Stimulated activated naive CD4-positive, alpha-beta T cell treated with Interleukin-2 at 50 U/mL for 16 hours (primary cell): ENCODE measurements around the gene DCAF7.

Source experiments
- DNase-seq: peaks from one replicate; lab custom pipeline; 2025; lab: John Stamatoyannopoulos, UW

The DCAF7 gene

DNA sequence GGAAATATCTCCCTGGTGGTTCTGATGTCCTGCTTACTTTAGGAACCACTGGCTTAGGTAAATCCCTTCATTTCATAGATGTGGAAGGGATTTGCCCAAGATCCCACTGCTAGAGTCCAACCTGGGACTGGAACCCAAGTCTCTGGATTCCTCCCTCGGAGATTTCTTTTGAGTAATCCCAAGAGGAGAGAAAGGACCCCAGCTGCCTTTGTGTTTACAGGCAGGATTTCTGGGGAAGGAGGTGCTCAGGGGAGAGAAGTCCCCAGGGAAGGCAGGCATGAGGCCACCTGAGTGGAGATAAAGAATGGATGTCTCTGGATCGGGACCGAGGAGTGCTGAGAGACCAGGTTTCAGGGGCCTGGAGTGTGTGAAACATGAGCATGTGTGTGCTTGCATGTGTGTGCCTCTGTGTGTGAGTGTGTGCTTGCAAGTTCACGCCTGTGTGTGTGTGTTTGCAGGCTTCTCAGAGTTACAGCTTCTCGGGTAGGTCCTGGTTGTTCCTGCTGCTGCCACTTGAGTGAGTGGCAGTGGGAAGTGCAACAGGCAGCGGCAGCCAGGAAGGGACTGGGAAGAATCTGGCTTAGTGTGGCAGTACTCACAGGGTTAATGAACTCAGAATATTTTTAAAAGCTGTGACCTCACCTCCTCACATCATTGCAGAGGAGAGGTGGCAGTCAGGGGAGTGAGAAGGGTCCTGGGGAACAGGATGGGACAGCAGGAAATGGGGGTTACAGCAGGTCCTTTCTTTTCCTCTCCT is 24.9 kb upstream of the DCAF7 start:
- DNase-seq, result no peak

DNA sequence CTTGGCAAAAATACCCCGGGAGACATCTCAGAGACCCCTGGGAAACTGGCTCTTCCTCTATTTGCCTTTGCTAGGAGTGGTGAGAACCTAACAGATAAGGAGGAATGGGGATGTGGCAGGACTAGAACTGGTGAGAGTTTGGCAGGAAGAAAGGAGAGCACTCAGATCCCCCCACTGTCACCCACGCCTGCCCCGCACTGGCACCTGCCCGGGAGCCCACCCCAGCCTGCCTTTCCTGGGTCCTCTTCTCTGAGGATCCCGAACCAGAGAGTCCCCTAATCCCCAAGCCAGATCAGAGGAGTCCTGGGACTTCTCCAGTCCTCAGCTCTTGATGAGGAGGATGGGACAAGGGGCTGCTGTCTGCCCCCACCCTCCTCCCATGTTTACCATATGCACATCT is 23.4 kb upstream of the DCAF7 start:
- no peak for DNase-seq

DNA sequence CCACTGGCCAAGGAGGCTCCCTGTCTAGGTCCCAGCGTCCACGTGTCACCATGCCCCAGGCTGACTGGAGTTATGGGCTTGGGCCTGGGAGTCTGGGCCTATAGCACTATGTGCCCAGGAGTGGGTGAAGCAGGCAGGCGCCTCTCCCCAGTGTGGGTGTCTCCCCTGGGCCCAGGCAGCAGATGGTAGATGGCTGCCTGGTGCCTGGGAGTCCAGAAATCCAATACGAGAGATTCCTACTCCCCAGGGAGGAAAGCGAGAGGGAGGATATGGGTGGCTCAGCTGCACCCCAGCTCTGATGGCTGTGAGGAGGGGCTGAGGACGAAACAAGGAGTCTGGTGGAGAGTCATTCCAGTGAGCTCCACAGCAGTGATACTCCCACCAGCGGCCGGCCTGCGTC is 22.1 kb upstream of the DCAF7 start:
- no peak for DNase-seq

DNA sequence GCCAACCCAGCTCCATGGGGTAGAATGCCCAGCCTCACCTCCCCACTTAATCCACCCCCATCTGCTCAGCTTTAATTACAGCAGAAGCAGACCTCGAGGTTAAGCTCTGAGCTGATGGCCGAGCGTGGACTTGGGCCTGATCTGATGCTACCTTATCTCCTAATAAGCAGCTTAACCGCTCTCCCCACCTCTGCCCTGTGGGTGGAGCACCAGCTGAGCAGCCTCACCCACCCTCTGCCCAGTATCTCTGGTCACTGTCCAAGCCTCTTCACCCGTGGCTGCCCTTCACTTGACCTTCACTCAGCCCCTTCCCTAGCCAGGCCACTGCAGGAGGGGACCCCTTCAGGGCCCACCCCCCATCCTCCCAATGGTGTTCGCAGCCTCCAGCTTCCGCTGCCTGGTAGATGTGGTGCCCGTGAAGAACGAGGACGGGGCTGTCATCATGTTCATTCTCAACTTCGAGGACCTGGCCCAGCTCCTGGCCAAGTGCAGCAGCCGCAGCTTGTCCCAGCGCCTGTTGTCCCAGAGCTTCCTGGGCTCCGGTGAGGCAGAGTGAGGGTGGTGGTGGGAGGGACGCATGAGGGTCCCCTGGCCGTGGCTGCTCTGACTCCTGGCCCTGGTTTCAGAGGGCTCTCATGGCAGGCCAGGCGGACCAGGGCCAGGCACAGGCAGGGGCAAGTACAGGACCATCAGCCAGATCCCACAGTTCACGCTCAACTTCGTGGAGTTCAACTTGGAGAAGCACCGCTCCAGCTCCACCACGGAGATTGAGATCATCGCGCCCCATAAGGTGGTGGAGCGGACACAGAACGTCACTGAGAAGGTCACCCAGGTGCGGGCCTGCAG is 20.3 kb upstream of the DCAF7 start:
- no peak for DNase-seq

DNA sequence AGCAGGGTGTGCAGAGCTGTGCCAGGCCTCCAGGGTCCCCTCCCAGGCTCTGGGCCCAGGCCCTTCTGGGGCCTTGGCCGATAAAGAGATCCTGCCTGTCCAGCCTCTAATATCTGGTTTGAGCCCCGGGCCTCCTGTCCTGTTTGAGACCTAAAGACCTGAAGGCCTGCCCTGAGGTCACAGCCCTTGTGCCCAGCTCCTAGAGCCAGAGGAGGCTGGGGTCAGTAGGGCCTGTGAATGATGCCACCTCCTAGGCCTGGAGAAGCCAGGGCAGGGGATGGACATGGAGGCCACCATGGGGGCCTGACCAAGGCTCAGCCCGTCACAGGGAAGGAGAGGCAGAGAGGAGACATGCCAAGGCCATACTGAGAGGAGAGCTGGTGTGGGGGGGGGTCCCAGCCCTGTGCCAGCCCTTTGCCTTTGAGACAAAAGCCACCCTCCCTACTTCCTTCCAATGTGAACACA is 19.7 kb upstream of the DCAF7 start:
- DNase-seq, result no peak

DNA sequence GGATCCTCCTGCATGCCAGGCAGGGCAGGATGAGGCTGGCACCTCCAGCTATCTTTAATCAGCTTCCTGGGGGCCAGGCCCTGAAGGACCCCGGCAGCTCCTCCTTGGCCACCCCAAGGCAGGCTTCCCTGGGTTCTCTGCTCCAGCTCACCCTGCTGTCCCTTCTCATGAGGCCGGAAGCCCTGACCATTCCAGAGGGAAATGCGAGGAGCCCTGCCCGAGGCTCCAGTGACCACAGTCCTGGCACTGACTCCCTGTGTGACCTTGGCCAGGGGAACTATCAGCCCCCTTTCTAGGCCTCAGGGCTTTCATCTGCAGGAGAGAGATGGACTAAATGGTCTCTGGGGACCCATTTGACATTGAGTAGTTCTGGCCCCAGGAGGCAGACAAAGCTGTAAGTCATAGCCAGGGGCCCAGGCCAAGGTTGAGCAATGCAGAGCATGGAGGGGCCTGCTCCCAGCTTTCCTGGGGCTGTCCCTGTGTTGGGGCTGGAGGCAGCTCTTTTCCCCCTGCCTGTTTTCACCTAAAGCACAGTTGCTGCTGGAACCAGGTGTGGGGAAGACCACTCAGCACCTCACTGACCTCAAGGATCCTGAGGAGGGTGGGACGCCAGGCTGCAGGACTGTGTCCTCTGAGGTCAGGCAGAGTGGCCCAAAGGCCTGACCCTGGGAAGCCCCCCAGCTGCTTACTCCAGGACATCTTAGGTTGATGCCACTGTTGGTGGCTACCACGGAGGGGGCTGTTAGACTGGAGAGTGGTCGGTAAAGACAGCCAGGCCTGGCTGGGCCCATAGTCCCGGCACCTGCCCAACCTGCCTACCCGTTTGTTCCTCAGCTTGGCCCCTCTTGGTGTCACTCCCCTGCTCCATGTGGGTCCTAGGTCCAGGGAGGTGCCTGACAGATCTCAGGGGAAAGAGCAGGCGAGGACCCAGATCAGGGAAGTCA is 19.0 kb upstream of the DCAF7 start:
- DNase-seq, result no peak

DNA sequence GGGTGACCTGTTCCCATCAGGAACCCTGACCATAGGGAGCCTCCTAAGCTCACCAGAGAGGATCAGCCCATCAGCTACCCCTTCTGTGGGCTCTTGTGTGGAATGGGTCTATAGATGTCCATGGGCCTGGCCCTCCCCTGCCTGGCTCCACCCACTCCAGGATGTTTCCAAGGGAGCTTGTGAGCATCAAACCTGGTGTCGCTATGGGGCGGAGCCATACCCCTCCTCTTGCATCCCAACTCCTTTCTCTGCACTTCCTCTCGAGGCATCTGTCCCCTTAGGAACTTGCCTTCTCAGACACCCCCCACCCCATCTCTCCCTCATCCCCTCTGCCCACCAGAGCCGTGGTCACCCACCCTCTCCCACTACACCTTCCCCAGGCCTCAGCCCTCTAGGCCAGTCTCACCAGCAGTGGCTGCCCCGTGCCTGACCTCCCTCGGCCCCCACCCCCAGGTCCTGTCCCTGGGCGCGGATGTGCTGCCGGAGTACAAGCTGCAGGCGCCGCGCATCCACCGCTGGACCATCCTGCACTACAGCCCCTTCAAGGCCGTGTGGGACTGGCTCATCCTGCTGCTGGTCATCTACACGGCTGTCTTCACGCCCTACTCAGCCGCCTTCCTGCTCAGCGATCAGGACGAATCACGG is 16.7 kb upstream of the DCAF7 start:
- no peak for DNase-seq

DNA sequence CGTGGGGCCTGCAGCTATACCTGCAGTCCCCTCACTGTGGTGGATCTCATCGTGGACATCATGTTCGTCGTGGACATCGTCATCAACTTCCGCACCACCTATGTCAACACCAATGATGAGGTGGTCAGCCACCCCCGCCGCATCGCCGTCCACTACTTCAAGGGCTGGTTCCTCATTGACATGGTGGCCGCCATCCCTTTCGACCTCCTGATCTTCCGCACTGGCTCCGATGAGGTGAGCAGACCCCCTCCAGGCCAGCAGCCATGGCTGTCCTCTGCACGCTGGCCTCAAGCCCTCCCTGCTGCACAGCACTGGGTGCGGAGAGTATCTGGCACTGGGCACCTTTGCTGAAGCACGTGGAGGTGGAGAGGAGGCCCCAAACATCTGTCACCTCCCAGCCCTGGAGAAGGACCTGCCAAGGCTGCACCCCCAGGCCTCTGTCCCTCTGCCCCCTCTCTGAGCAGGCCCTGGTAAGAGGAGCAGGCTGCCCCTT is 16.2 kb upstream of the DCAF7 start:
- DNase-seq, result no peak

DNA sequence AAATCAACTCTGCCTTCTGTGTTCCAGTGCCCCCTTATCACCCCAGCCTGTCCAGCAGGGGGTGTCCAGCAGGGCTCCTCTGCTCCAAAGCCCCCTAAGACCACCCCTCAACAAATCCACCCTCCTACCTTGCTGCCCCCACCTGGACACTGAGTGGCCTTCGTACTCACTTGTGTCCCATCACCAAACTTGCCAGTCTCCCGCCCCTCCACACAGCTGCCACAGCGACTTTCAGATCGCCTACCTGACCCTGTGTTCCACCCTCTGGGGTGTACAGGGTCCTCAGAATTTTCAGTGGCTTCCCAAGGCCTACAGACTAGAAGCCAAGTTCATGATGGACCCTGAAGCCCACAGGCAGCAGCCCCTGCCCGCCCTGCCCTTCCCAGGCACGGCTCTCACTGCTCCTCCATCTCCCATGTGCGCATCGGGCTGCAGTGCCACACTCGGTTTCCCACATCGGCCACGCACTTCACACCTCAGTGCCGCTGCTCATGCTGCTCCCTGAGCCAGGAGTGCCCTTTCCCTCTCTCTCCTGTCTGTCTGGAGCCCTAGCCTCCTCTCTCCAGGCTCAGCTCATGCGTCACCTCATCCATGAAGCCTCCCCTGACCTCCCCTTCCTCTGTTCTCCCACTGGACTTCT is 15.3 kb upstream of the DCAF7 start:
- DNase-seq, result no peak

DNA sequence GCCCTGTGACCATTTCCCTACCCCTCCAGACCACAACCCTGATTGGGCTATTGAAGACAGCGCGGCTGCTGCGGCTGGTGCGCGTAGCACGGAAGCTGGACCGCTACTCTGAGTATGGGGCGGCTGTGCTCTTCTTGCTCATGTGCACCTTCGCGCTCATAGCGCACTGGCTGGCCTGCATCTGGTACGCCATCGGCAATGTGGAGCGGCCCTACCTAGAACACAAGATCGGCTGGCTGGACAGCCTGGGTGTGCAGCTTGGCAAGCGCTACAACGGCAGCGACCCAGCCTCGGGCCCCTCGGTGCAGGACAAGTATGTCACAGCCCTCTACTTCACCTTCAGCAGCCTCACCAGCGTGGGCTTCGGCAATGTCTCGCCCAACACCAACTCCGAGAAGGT is 14.6 kb upstream of the DCAF7 start:
- DNase-seq, result no peak

DNA sequence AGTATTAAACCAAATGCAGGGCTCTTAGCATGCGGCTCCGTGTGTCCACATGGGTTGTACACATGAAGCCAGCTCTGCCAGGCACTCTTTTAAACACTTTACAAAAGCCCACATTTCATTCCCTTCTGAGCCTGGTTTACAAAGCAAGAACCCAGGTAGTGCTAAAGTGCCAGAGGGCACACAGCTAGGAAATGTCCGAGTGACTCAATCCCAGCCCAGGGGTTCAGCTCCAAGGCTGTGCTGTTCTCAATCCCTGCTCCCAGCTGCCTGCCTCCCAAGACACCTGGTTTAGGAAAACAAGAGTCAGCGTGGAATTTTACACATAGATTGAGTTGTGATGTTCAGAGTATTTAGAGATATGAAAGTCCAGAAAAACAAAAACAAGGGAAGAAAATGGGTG is 13.3 kb upstream of the DCAF7 start:
- no peak for DNase-seq

DNA sequence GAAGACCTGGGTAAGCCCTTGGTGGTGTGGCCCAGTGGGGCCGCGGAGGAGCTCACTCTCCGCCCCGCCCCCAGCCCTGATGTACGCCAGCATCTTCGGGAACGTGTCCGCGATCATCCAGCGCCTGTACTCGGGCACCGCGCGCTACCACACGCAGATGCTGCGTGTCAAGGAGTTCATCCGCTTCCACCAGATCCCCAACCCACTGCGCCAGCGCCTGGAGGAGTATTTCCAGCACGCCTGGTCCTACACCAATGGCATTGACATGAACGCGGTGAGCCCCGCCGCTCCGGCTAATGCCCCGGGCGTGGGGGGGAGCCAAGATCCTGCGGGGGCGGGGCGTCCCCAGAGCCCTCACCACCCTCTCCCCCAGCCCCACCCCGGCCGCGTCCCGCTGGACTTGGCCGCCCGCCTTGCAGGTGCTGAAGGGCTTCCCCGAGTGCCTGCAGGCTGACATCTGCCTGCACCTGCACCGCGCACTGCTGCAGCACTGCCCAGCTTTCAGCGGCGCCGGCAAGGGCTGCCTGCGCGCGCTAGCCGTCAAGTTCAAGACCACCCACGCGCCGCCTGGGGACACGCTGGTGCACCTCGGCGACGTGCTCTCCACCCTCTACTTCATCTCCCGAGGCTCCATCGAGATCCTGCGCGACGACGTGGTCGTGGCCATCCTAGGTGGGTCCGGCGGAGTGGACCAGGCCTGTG is 12.1 kb upstream of the DCAF7 start:
- DNase-seq, result peak; percentile 10

DNA sequence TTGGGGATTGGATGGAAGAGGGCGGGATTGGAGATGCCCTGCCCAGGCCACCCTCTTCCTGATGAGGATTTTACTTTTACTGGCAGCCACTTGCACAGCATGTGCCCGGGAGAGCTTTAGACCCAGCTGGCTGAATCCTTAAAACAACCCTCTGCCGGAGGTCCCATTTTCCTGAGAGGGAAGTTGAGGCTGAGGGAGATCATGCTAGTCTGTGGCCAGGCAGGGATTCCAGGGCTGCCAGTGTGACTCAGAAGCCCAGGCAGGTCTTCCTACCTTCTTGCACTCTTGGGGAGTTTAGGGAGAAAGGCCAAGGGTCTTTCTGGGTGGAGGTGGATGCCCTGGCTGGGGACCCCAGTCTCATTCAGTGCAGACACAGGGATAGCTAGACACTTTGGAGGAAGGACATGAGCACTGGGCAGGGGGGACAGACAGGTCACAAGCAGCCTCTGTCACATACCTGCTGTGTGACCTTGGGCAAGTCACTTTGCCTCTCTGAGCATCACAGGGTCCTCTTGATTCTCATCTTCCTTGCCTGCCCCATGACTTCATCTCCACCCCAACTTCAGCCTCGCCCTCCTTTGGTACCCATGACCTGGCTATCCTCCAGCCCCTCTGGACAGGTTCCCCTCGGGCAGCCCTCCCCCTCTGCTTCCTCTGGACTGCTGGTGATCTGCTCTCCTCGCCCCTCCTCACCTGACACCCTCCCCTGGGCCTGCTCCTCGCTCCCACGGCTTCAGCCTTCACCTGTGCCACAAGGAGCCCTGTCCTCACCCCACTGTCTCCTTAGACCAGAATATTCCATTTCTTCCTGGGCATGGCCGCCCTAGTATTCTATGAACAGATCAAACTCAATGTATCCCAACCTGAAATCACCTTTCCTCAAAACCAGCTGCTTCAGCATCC is 11.3 kb upstream of the DCAF7 start:
- no peak for DNase-seq

DNA sequence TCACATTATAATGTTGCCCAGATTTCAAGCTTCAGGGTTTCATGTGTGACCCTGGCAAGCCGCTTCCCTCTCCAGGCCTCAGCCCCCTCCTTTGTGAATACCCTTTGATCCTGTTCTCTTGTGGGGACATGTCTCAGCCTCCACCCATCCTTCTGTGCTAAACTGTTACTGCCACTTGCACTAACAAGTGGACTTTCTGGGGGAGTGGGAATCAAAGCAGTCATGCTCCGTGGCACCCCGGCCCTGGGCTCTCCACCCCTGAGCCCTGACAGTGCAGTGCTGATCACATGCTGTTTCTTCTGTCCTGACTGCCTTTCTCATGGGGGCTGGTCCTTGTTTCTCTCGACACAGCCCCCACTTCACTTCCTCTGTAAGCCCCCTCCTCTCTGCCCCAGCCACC is 9.7 kb upstream of the DCAF7 start:
- DNase-seq, result no peak

DNA sequence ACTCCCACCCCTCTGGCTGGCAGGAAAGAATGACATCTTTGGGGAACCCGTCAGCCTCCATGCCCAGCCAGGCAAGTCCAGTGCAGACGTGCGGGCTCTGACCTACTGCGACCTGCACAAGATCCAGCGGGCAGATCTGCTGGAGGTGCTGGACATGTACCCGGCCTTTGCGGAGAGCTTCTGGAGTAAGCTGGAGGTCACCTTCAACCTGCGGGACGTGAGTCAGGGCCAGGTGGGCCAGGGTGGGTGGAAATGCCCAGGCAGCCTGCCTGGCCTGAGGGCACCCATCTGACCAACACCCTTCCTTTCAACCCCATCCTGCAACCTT is 8.1 kb upstream of the DCAF7 start:
- no peak for DNase-seq

DNA sequence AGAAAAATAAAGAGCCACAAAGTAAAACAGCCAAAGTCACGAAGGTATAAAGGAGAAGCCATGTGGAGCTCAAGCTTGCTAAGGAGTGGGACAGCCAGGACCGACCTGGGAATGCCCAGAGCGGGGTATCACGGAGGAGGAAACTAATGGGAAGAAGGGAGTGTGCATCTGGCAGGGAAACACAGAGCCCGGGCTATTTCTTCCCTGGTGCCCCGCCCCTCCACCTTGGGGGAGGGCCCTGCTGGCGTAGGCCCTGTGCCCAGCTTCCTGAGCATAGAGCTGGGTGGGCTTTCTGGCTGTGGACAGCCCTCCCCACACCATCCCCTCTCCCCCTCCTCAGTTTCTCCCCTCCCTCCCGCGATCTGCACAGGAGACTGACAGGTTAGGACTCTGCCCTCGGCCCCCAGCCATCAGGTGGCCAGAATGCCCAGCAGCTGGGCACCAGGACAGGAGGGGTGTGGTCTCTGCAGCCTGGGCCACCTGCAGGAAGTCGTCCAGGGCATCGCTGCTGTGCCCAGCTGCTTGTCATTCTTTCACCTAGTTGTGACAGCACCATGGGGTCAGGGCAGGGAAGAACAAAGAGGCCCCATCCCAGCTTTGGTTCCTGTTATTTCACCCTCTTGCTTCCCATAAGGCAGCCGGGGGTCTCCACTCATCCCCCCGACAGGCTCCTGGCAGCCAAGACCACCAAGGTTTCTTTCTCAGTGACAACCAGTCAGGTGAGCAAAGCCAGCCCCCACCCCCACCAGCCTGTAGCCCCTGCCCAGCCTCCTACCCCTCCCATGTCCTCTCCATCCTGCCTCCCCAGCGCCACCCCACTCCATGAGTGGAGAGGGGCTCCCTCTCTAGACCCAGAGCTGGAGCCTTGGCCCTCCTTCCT is 7.1 kb upstream of the DCAF7 start:
- DNase-seq, result no peak

DNA sequence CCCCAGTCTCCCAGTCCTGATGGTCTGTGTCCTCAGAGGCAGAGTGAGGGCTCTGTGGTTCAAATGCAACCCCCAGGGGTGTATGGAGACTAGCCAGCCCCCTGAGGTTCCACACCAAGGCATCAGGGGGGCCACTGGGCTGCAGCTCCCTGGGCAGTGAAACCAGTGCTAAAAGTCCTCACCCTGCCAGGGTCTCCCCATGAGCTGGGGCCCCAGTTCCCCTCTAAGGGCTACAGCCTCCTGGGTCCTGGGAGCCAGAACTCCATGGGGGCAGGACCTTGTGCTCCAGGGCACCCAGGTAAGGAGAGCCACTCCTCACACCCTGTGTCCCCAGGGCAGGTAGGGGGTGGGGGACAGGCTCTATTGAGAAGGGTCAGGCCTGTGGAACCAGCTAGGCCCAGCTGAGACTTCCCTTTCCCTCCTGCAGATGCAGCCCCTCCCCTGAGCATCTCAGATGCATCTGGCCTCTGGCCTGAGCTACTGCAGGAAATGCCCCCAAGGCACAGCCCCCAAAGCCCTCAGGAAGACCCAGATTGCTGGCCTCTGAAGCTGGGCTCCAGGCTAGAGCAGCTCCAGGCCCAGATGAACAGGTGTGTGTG is 6.4 kb upstream of the DCAF7 start:
- no peak for DNase-seq
